Keratinocyte (primary cell): ENCODE data around the gene IKZF1.

Source experiments
- CTCF ChIP-seq, 3 experiments: IDR thresholded peaks in 1 of 3; conservative IDR thresholded peaks in 1 of 3; optimal IDR thresholded peaks in 1 of 3; 2 replicates in 2 of 3; 3 replicates in 1 of 3; pipeline versions ENCODE3 to v1.5.1; 2011; ENCODE audit warnings: low read length in 3 of 3, mild to moderate bottlenecking in 3 of 3, moderate library complexity in 2 of 3, control low read depth in 1 of 3, inconsistent platforms in 1 of 3; ENCODE audit not compliant: insufficient read depth in 2 of 3; ENCODE audit errors: extremely low read depth in 1 of 3
- EZH2 ChIP-seq: IDR thresholded peaks from one replicate; pipeline ENCODE4 v1.6.1; 2012; ENCODE audit warnings: inconsistent platforms, mild to moderate bottlenecking, low read length, moderate library complexity

GRCh38 chr7:50370884-50371283 is 66.4 kb downstream of the IKZF1 start:
- no peak for TF ChIP-seq EZH2
- TF ChIP-seq CTCF (optimal IDR thresholded peaks at IDR 0.05 in 1 of 3, IDR thresholded peaks at IDR 0.05 in 1 of 3, conservative IDR thresholded peaks at IDR 0.05 in 1 of 3; ENCODE audit: extremely low read depth in 1 of 3, insufficient read depth in 2 of 3, low read length in 3 of 3): no peak
